Measurements from ENCODE around the gene FAM89B. TPM values are rescaled to one million over a fixed set of nuclear protein-coding genes. Genes with fewer than 3 reads are reported as not detected.

Gene FAM89B
- total and polyA plus RNA-seq, 2 donors (not counting 1 experiment from before 2014, with no cell fraction given) = 30.4 to 50.2 TPM

- Histone ChIP-seq H3K27ac (ENCODE audit: low read length in 2 of 2) (no peak overlapping the region), H3K4me3 (ENCODE audit: control extremely low read depth in 1 of 5, extremely low read depth in 1 of 5, insufficient read depth in 1 of 5, low read depth in 2 of 5, low read length in 4 of 5) (no peak overlapping the region), H3K79me2 (ENCODE audit: control insufficient read depth, insufficient read depth, low read length) (peaks cover 10% of the 10 kb centered on the region), H3K9me3 (ENCODE audit: control extremely low read depth in 1 of 3, control insufficient read depth in 2 of 3, insufficient read depth in 1 of 3, low read length in 2 of 3) (peaks cover 0 to 9% (median 0%) of the 10 kb centered on the region in 3 donors), H4K20me1 (ENCODE audit: control insufficient read depth, insufficient read depth, low read length, poor library complexity, severe bottlenecking) (peaks cover 8% of the 10 kb centered on the region), H3K9ac (ENCODE audit: low read length) (no peak overlapping the region), H3K4me1 (ENCODE audit: control insufficient read depth in 2 of 2, insufficient read depth in 2 of 2, low read length in 2 of 2) (peaks cover 14 to 25% of the 10 kb centered on the region in 2 donors), H2AFZ (ENCODE audit: insufficient read depth, low read depth, low read length, poor library complexity, severe bottlenecking) (no peak overlapping the region), H3K36me3 (replicated peaks in 1 of 2; ENCODE audit: control extremely low read depth in 1 of 2, control insufficient read depth in 1 of 2, extremely low read depth in 1 of 2, insufficient read depth in 2 of 2, low read length in 1 of 2) (peaks cover 0 to 35% of the 10 kb centered on the region in 2 experiments), H3K4me2 (replicated peaks; ENCODE audit: low read depth, low read length, poor library complexity, severe bottlenecking) (no peak overlapping the region), H3K27me3 (replicated peaks in 1 of 4; ENCODE audit: control extremely low read depth in 1 of 4, control insufficient read depth in 3 of 4, insufficient read depth in 4 of 4, low read length in 3 of 4) (no peaks in the 10 kb centered on the region)
- no peak overlapping the region for H3K4me3 Mint-ChIP-seq
- intact Hi-C loops (cut with micrococcal nuclease) = no loop called here
- DNase-seq (no peak), ATAC-seq (ENCODE audit: low read depth) (no peak)
- no peaks in the 10 kb centered on the region for H3K27me3 Mint-ChIP-seq
- POLR2A ChIA-PET = no interaction called here
- CTCF ChIA-PET = interaction anchor here (1.1 to 1.2 kb wide), 2 partner anchors 14 to 26 kb away, joined by 3 to 5 read pairs; no protein-coding TSS in a partner anchor
- TF ChIP-seq CTCF (IDR thresholded peaks at IDR 0.05) (no peak), EZH2 (IDR thresholded peaks at IDR 0.05; ENCODE audit: borderline replicate concordance, insufficient read depth, low read depth, low read length, poor library complexity, severe bottlenecking) (no peak)
- 99% methylated on average over 42 of the region's 49 CpGs for WGBS (ENCODE audit: insufficient coverage)
- H3K4me1 Mint-ChIP-seq = peaks cover 24% of the 10 kb centered on the region
- H3K27ac Mint-ChIP-seq = no peak overlapping the region
- no peaks in the 10 kb centered on the region for H3K9me3 Mint-ChIP-seq (ENCODE audit: insufficient read depth)
Observed at GRCh38 chr11:65599216-65599954, 27.0 kb downstream of the FAM89B start.

GRCh38 chr11:65599955-65600246 is 27.6 kb downstream of the FAM89B start:
- Histone ChIP-seq H3K36me3 (replicated peaks in 1 of 2; ENCODE audit: control extremely low read depth in 1 of 2, control insufficient read depth in 1 of 2, extremely low read depth in 1 of 2, insufficient read depth in 2 of 2, low read length in 1 of 2) (peaks cover 1 to 40% of the 10 kb centered on the region in 2 experiments), H3K27me3 (replicated peaks in 1 of 4; ENCODE audit: control extremely low read depth in 1 of 4, control insufficient read depth in 3 of 4, insufficient read depth in 4 of 4, low read length in 3 of 4) (no peaks in the 10 kb centered on the region), H3K9ac (ENCODE audit: low read length) (no peak overlapping the region), H2AFZ (ENCODE audit: insufficient read depth, low read depth, low read length, poor library complexity, severe bottlenecking) (no peak overlapping the region), H3K4me1 (ENCODE audit: control insufficient read depth in 2 of 2, insufficient read depth in 2 of 2, low read length in 2 of 2) (peaks cover 14 to 22% of the 10 kb centered on the region in 2 donors), H3K4me2 (replicated peaks; ENCODE audit: low read depth, low read length, poor library complexity, severe bottlenecking) (no peak overlapping the region), H3K79me2 (ENCODE audit: control insufficient read depth, insufficient read depth, low read length) (peaks cover 10% of the 10 kb centered on the region), H3K9me3 (ENCODE audit: control extremely low read depth in 1 of 3, control insufficient read depth in 2 of 3, insufficient read depth in 1 of 3, low read length in 2 of 3) (peaks cover 0 to 9% (median 0%) of the 10 kb centered on the region in 3 donors), H4K20me1 (ENCODE audit: control insufficient read depth, insufficient read depth, low read length, poor library complexity, severe bottlenecking) (peaks cover 8% of the 10 kb centered on the region), H3K4me3 (ENCODE audit: control extremely low read depth in 1 of 5, extremely low read depth in 1 of 5, insufficient read depth in 1 of 5, low read depth in 2 of 5, low read length in 4 of 5) (no peak overlapping the region), H3K27ac (ENCODE audit: low read length in 2 of 2) (no peak overlapping the region)
- Mint-ChIP-seq H3K4me3 (no peak overlapping the region), H3K9me3 (ENCODE audit: insufficient read depth) (no peaks in the 10 kb centered on the region), H3K27ac (no peak overlapping the region), H3K27me3 (no peaks in the 10 kb centered on the region), H3K4me1 (peaks cover 24% of the 10 kb centered on the region)
- no peak for TF ChIP-seq CTCF (IDR thresholded peaks at IDR 0.05)
- TF ChIP-seq EZH2 (IDR thresholded peaks at IDR 0.05; ENCODE audit: borderline replicate concordance, insufficient read depth, low read depth, low read length, poor library complexity, severe bottlenecking) = no peak
- ChIA-PET POLR2A (no interaction called here), CTCF (interaction anchor here (1.2 kb wide), 1 partner anchor 26 kb away, joined by 5 read pairs; no protein-coding TSS in a partner anchor)
- ATAC-seq (ENCODE audit: low read depth) (no peak), DNase-seq (no peak)
- intact Hi-C loops (cut with micrococcal nuclease) = no loop called here
- WGBS (ENCODE audit: insufficient coverage) = 98% methylated on average over 5 of the region's 6 CpGs
